ENCODE data around the gene RCC1.

DNA sequence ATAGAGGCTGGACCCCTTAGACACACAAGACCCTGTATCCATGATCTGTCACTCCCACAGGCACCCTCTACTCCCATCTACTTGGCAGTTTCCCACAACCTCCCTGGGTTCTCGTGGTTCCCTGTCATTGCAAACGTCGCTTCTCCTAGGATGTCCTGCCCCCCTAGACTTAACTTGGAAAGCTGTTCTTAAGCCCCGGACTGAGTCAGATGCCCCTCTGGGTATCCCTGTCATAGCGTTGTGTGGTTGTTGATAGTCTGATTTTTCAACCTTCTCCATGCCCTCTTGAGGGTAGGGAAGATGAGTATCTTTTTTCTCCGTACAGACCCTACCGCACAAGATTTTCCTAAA, 11.8 kb downstream of the RCC1 start:
- TF ChIP-seq EZH2 (IDR thresholded peaks at IDR 0.05; ENCODE audit: insufficient read depth, low read length) = no peak
- TF ChIP-seq, protein P1, sequence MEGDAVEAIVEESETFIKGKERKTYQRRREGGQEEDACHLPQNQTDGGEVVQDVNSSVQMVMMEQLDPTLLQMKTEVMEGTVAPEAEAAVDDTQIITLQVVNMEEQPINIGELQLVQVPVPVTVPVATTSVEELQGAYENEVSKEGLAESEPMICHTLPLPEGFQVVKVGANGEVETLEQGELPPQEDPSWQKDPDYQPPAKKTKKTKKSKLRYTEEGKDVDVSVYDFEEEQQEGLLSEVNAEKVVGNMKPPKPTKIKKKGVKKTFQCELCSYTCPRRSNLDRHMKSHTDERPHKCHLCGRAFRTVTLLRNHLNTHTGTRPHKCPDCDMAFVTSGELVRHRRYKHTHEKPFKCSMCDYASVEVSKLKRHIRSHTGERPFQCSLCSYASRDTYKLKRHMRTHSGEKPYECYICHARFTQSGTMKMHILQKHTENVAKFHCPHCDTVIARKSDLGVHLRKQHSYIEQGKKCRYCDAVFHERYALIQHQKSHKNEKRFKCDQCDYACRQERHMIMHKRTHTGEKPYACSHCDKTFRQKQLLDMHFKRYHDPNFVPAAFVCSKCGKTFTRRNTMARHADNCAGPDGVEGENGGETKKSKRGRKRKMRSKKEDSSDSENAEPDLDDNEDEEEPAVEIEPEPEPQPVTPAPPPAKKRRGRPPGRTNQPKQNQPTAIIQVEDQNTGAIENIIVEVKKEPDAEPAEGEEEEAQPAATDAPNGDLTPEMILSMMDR (IDR thresholded peaks at IDR 0.05; ENCODE audit: insufficient read depth, low read depth, low read length) = no peak
